BE2C (cell line): ENCODE measurements around the gene GRID1.

Experiments
- DNase-seq: peaks from one replicate; pipeline ENCODE4 v3.0.0-alpha.2; 2020
- H3K27me3 ChIP-seq: fragments of 250-450 bp; sonication (Bioruptor Pico); 2 replicates; pipeline ENCODE4 v1.5.1; 2020; ENCODE audit warnings: mild to moderate bottlenecking
- H3K36me3 ChIP-seq: fragments of 250-450 bp; sonication (Bioruptor Pico); 2 replicates; pipeline ENCODE4 v1.5.1; 2020; ENCODE audit warnings: mild to moderate bottlenecking
- H3K4me1 ChIP-seq: fragments of 250-450 bp; sonication (Bioruptor Pico); 2 replicates; pipeline ENCODE4 v1.5.1; 2020
- H3K4me3 ChIP-seq: 2 replicates; pipeline ENCODE4 v1.5.1; 2011; ENCODE audit warnings: low read depth, low read length
- H3K9me3 ChIP-seq: fragments of 250-450 bp; sonication (Bioruptor Pico); 2 replicates; pipeline ENCODE4 v1.5.1; 2020
- CTCF ChIP-seq: IDR thresholded peaks from 2 replicates; pipeline ENCODE4 v1.5.1; 2012; ENCODE audit warnings: mild to moderate bottlenecking, low read depth, low read length

Gene GRID1

DNA sequence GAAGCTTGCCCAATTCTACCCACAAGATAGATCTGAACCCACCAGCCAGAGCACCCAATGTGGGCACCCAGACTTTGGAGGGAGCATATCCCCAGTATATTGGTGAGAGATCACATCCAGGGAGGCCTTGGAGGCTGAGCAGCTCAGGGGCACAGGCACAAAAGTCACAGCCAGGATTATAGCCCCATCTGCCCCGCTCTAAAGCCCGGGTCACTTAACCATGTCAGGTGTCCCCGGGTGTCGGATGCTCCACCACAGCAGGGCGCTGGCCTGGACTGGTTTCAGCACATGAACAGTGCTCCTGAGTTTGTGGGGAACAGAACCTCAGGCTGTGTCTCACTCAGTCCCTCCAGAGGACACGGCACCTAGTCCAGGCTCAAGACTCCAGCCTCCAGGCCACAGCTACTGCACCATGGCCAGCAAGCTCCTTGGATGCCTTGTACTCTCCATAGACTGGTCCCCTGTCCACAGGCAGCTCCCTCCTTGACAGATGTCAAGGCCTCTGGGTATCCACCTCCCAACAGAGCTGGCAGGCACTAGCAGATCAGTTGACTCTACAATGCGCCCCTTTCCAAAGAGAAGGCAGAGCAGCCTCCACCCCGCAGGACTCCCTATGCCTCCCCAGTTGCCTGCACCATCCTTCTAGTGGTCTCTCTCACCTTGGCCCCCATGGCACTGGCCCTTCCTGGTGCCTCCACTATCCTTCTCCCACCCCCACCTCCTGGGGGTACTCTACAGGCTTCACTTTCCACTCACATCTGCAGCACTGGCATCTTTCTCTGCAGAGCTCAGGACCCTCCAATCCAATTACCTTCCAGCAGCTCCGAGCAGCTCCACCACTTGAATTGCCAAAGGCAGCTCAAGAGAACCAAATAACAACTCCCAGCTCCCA lies 306.0 kb downstream of the GRID1 start:
- Histone ChIP-seq H3K4me3 (no peak overlapping the region), H3K36me3 (no peaks in the 10 kb centered on the region), H3K9me3 (no peaks in the 10 kb centered on the region), H3K27me3 (no peaks in the 10 kb centered on the region), H3K4me1 (no peaks in the 10 kb centered on the region)
- no peak for TF ChIP-seq CTCF
- no peak for DNase-seq

DNA sequence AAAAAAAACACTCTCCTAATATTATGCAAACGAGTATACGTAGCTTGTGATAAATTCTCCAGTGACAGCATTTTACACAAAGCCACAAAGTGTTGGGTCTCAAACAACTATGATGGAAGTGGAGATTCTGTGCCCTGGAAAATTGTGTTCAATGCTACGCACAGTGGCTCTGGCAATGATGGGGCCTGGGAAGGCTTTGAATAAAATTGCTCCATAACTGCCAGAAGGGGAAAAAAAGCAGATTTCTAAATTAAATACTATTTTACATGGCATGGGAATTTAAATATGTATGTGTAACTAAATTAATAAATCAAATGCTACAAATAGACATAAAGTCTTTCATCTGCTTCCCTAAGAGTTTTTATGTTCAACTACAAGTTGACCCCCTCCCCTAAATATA lies 306.7 kb downstream of the GRID1 start:
- no peak for TF ChIP-seq CTCF
- DNase-seq, result no peak
- no peaks in the 10 kb centered on the region for H3K27me3 ChIP-seq
- no peaks in the 10 kb centered on the region for H3K36me3 ChIP-seq
- H3K4me1 ChIP-seq, result no peaks in the 10 kb centered on the region
- H3K9me3 ChIP-seq, result no peaks in the 10 kb centered on the region
- no peak overlapping the region for H3K4me3 ChIP-seq

GRCh38 chr10:86058964-86059363 lies 307.6 kb downstream of the GRID1 start:
- no peak for TF ChIP-seq CTCF
- Histone ChIP-seq H3K9me3 (no peaks in the 10 kb centered on the region), H3K4me3 (no peak overlapping the region), H3K36me3 (no peaks in the 10 kb centered on the region), H3K27me3 (no peaks in the 10 kb centered on the region), H3K4me1 (no peaks in the 10 kb centered on the region)
- no peak for DNase-seq

DNA sequence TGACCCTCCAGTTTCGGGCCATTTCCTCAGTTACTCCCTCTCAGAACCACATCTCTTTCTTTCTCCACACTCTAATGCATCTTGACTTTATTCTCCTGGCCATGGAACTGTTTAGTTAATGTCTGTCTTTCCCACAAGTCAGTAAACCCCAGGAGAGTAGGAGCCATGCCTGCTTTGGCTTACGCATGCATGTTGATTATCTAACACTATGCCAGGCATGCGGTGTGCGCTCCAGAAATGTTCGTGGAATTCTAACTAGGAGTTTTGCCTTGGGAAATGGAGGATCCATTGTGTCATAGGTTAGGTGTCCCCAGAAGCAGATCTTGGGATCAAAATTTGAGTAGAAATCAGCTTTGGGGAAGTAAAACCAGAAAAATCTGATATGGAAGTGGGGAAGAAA lies 308.9 kb downstream of the GRID1 start:
- no peaks in the 10 kb centered on the region for H3K4me1 ChIP-seq

DNA sequence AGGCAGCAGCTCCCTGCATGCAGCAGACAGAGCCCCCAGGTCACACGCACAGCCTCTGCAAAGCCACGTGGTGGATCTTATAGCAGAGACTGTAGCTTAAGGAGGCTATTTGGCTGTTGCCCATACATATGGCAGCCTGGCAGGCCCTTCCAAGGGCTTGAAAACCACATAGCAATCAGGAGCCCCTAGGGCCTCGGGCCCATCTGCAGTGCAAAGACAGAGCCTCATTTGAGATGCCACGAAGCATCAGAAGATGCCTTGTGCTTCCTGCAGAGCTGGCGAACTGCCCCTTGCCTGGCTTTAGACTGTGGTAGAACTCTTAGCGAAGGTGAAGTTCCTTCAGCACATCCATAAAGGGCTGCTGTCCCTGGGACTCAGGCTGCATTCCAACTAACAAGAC lies 309.9 kb downstream of the GRID1 start:
- H3K36me3 ChIP-seq, result no peaks in the 10 kb centered on the region
- no peak for DNase-seq

More for the DNA sequence above, 308.9 kb downstream of the GRID1 start:
- Histone ChIP-seq H3K27me3 (no peaks in the 10 kb centered on the region), H3K9me3 (no peaks in the 10 kb centered on the region), H3K4me3 (no peak overlapping the region), H3K36me3 (no peaks in the 10 kb centered on the region)
- DNase-seq, result no peak
- no peak for TF ChIP-seq CTCF

More for the DNA sequence above, 309.9 kb downstream of the GRID1 start:
- H3K4me3 ChIP-seq, result no peak overlapping the region
- no peaks in the 10 kb centered on the region for H3K4me1 ChIP-seq
- no peaks in the 10 kb centered on the region for H3K27me3 ChIP-seq
- TF ChIP-seq CTCF, result no peak
- no peaks in the 10 kb centered on the region for H3K9me3 ChIP-seq
